ENCODE data around the gene WNT9A. TPM values are rescaled to one million over a fixed set of nuclear protein-coding genes. Genes with fewer than 3 reads are reported as not detected.
A peak's percentile ranks its signal among the peaks of the same experiment; 100 is the strongest.

The WNT9A gene
- total RNA-seq, 1 experiment from 2014 or later: 2.7 TPM

DNA sequence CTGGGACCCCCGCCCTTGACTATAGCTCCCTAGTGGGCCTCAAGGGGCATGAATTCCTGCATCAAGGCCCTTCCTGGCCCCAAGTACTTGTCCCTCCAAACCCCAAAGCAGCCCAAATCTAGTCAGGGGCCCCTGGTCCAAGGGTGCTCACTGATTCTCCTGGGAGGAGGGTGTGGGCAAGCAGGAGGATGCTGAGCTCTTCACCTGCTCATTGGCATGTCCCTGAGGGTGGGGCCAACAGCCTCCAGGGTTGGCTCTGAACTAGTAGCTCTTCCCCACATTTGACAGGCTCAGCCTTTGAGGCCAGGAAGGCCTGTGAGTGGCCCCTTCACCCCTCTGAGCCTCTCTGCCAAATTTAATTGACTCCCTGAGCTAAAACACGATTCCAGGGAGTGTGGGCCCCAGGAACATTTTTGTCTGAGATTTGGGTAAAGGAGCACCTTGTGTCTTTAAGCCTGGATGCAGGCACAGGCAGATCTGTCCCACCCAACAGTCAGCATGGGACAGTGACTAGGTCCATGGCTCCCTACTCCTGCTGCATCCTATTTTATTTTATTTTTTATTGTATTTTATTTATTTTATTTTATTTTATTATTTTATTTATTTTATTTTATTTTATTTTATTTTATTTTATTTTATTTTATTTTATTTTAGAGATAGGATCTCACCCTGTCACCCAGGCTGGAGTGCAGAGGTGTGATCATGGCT, 11.0 kb upstream of the WNT9A start:
- no peak for DNase-seq (ENCODE audit: low spot score)
- in situ Hi-C loops (cut with HindIII; ENCODE audit: low sequenced_read_pairs): no loop called here

DNA sequence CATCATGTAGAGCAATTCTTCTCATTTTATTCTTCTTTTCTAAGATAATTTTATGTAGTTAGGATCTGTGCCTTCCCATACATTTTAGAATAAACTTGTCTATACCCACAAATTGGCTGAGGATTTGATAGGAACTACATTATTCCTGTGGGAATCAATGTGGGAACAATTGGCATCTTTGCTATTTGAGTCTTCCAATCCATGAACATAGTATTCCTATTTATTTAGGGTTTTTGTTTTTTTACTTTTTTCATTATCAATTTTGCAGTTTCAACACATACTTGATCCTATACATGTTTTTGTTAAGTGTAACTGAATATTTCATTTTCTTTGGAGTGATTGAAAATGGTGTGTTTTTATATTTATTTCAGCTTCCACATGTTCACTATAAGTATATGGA, 8.1 kb upstream of the WNT9A start:
- in situ Hi-C loops (cut with HindIII; ENCODE audit: low sequenced_read_pairs): no loop called here
- DNase-seq (ENCODE audit: low spot score): no peak

DNA sequence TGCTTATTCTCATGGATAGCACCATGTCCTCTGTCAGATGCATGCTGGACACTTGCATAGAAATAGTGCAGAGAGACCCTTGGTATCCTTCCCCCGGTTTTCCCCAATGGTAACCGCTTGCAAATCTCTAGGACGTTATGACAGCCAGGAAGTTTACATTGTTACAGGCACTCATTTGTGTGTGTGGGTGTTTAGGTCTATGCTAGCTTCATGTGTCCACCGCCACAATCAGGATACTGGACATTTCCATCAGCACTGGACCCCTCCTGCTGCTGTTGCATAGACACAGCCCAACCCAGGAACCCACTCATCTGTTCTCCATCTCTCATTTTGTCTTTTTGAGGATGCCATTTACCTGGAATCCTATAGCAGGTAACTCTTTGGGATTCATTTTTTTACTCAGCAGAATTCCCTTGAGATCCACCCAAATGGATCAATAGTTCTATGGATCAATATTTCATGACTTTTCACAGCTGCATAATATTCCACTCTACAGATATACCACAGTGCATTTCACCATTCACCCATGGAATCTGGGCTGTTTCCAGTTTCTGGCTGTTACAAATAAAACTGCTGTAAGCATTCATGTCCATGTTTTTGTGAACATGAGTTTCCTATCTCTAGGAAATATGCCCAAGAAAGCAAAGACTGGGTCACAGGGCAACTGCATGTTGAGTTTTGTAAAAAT, 6.6 kb upstream of the WNT9A start:
- in situ Hi-C loops (cut with HindIII; ENCODE audit: low sequenced_read_pairs): no loop called here
- DNase-seq (ENCODE audit: low spot score): no peak

DNA sequence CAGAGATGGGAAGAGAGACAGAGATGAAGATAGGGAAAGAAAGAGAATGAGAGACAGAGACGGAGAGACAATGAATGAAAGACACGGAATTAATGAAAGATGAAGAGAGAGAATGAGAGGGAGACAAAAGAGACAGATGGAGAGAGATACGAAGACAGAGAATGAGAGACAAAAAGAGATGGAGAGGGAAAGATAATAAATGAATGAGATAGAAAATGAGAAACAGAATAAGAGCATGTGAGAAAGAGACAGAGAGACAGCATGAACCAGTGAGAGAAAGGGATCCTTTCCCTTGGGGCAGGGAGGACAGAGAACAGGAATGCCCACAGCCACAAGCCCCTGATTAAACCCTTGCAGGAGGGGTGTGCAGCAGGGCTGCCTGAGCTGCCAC, 5.3 kb upstream of the WNT9A start:
- no peak for DNase-seq (ENCODE audit: low spot score)
- in situ Hi-C loops (cut with HindIII; ENCODE audit: low sequenced_read_pairs): no loop called here

DNA sequence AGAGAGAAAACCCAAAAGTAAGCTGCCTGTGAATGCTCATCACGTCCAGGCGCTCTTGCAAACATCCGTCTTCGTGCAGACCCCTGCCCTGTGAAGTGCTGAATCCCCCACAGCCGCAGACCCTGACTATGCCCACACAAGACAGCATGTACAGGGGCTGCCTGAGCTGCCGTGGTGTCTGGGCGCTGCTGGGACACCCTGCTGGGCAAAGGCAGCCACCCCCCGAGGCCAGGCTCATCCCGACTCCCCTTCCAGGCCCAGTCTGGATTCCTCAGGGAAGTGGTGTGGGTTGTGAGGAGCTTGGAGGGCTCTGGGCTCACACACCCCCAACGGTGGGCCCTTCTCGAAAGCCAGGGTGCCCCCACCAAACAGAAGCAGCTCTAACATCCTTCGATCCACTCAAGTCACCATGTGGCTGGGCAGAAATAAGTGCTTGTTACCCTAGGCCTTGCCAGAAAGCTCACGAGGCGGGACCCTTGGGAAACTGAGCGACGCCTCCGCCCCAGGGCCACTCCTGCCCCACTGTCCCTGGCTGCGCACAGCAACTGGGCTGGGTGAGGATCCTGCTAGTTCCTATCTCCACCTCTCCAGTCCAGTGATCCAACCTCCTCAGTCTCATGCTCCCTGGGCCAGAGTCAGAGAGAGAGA, 4.8 kb upstream of the WNT9A start:
- no peak for DNase-seq (ENCODE audit: low spot score)
- in situ Hi-C loops (cut with HindIII; ENCODE audit: low sequenced_read_pairs): no loop called here

DNA sequence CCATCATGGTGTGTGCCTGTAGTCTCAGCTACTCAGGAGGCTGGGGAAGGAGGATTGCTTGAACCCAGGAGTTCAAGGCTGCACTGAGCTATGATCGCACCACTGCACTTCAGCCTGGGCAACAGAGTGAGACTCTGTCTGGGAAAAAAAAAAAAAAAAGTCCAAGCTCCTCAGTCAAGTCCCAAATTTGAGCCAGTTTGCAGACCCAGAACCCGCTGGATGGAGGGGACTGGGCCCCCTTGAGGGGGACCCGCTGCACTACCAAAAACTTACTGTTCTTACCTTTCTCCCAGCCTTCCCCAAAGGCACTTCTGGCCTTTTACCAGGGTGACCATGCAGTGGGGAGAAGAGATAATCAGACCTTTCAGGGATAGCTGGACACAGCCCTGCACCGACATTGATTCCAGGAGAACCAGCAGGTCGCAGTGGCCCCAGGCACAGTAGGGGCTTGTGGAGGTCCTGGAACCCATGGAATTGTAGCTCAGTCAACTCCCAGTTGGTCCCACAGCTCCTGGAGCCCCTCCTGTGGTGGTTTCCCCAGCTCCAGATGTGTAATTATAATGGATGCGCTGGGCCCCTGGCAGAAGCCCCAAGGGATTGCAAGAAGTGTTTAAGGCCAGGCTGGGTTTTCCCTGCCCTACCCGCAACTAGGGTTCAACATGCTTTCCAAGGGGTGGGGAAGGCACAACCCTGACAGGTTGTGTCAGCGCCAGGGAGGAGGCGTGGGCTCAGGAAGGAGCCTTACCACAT, 4.1 kb upstream of the WNT9A start:
- in situ Hi-C loops (cut with HindIII; ENCODE audit: low sequenced_read_pairs): no loop called here
- no peak for DNase-seq (ENCODE audit: low spot score)

DNA sequence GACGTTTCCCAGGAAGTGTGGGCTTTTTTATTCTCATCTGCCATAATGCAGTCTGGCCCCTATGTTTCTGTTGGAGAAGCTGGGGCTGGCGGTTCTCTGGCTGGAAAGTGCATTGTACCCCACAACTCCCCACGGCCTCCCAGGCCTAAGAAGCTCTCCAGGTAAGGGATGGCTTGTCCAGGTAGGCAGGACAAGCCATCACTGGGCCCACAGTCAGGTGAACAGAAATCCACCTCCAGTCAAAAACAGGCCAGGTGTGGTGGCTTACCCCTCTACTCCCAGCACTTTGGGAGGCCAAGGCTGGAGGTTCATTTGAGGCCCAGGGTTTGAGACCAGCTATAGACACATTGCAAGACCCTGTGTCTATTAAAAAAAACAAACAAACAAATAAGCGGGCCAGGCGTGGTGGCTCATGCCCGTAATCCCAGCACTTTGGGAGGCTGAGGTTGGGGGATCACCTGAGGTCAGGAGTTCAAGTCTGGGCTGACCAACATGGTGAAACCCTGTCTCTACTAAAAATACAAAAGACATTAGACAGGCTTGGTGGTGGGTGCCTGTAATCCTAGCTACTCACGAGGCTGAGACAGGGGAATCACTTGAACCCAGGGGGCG, 3.1 kb upstream of the WNT9A start:
- DNase-seq (ENCODE audit: low spot score): no peak
- in situ Hi-C loops (cut with HindIII; ENCODE audit: low sequenced_read_pairs): no loop called here

DNA sequence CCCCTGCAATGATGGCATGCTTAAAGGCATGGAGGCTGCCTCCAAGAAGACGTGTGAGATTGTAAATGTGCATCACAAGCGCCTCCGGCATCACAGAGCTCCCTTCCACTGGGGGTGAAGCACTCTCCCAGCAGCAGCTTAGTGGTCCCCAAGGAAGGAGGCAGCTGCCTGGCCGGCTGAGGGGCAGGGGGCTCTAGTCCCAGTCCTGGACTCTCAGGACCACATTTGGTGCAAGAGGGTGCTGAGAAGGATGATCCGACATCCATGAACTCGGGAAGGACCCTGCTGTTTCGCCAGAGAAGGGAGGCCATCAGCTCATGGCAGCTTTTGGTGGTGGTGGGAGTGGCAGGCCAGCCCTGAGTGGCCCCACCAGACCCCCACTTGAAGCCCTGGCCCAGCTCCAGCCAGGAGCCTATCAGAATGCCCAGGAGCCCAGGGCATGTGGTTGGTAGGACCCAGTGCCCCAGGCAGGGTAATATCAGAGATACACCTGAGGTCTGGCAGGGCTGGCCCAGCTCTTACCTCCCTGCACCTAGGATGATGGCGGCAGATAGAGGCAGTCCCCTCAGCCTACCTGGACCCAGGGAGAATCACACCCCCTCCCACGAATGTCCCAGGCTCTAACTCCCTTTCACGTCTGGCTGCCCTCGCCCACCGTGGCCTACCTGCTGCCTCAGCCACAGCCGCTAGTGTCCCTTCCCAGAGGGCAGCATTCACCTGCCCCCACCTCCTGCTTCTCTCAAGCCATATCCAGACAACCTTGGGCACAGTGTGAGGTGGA, 2.4 kb upstream of the WNT9A start:
- in situ Hi-C loops (cut with HindIII; ENCODE audit: low sequenced_read_pairs): loop anchor here (25.0 kb wide), 1 partner anchor 188 kb away; no protein-coding TSS in a partner anchor
- no peak for DNase-seq (ENCODE audit: low spot score)

DNA sequence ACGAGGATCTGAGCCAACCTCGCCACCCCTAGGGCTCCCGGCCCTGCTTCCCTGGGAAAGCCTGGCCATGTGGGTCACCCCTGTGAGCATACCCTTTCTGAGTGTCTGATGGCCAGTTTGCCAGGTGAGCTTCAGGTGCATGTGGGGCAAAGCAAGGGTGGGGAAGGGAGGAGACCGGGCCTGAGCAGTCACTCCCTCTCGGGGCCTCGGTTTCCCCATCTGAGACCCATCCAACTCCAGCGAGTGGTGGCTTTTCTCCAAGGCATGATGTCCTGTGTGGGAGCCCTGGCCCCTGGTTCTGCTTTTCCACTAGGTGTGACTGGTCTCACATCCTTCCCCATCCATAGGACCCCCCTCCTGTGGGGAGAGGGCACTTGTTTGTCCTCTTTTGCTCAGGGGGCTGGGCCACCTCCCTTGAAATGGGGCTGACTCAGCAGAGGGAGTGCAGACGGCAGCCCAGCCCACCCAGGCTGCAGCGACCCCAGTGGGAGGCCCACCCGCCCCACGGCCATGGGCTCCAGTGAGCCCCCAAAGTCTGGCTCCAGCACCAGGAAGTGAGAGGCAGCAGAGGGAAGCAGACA, 1.7 kb upstream of the WNT9A start:
- in situ Hi-C loops (cut with HindIII; ENCODE audit: low sequenced_read_pairs): loop anchor here (25.0 kb wide), 1 partner anchor 187 kb away; no protein-coding TSS in a partner anchor
- DNase-seq (ENCODE audit: low spot score): no peak

DNA sequence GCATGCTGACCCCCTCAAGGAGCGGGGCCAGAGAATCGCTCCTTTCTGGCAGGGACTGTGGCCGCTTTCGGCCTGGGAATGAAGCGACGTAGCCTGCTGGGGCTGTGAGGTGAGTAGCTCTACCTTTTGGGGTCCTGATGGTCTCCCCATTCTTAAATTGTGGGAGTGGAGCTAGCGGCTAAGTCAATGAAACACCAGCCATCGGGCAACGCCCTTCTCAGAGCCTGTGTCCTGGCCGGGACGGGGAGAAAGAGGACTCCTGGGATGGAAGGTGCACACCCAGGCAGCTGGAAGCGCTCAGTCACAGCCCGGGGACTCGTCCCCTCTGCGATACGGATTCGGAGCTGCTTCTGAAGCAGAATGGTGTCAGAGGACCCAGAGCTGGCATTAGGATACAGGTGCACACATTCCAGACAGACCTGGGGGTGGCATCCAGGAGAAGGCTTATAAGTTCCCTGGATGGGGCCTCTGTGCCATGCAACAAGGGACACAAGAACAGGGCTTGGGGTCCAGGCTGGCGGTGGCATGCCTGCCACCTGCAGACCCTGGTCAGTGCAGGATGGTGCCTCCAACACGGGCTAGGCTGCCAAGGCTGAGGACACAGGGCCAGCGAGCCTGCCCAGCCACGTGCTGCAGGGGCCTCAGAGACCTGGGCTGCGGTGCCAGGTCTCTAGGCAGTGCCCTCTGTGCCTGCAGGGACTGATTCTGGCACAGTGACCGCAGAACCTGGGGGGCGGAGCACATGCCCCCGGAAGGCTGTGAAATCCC, 945 bp upstream of the WNT9A start:
- in situ Hi-C loops (cut with HindIII; ENCODE audit: low sequenced_read_pairs): loop anchor here (25.0 kb wide), 1 partner anchor 186 kb away; no protein-coding TSS in a partner anchor
- DNase-seq (ENCODE audit: low spot score): peak; percentile 16

DNA sequence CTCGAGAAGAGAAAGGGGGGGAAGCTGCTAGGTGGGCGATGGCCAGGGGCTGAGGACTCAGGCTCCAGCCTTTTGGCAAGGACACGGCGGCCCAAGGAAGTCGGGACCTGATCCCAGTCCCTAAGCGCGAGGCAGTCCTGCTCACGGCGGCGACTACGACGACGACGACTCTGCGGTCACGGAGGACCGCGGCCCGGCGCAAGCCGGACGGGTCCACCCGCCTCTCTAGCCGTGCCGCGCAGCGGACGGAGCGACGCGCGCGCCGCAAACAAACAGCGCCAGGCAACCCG, 401 bp downstream of the WNT9A start:
- in situ Hi-C loops (cut with HindIII; ENCODE audit: low sequenced_read_pairs): loop anchor here (25.0 kb wide), 1 partner anchor 185 kb away; no protein-coding TSS in a partner anchor
- peak; percentile 4 for DNase-seq (ENCODE audit: low spot score)

DNA sequence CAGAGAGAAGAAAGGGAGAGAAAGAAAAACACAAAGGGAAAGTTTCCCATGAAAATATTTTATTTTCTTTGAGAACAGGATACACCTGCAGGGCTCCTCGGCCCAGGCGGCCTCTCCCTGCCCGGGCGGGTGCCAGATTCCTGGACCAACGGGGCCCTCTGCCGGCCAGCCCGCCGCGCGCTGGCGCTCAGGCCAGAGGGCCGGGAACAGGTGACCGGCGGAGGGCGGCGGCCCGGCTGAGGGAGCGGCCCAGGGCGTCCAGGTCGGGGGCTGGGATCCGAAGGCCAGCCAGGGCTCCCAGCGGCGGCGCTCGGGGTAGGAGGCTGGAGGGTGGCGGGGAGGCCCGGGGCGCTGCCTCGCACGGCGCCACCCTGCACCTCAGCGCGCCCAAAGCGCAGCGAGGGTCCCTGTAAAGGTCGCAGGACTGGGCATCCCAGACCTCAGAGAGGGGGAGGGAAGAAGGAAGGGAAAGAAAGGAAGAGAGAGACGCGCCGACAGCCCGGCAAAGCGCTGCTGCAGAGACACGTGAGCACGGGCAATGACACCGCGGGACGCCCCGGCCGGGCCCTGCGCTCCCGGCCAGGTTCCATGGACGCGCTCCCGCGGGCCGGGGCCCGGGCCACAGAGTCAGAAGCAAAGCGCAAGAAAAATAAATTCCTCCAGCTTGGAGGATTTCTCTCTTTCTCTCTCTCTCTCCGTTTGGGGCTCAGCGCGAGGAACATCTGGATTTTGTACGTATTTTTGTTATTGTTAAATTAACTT, 927 bp downstream of the WNT9A start:
- in situ Hi-C loops (cut with HindIII; ENCODE audit: low sequenced_read_pairs): loop anchor here (25.0 kb wide), 1 partner anchor 185 kb away; no protein-coding TSS in a partner anchor
- peak; percentile 77 for DNase-seq (ENCODE audit: low spot score)

DNA sequence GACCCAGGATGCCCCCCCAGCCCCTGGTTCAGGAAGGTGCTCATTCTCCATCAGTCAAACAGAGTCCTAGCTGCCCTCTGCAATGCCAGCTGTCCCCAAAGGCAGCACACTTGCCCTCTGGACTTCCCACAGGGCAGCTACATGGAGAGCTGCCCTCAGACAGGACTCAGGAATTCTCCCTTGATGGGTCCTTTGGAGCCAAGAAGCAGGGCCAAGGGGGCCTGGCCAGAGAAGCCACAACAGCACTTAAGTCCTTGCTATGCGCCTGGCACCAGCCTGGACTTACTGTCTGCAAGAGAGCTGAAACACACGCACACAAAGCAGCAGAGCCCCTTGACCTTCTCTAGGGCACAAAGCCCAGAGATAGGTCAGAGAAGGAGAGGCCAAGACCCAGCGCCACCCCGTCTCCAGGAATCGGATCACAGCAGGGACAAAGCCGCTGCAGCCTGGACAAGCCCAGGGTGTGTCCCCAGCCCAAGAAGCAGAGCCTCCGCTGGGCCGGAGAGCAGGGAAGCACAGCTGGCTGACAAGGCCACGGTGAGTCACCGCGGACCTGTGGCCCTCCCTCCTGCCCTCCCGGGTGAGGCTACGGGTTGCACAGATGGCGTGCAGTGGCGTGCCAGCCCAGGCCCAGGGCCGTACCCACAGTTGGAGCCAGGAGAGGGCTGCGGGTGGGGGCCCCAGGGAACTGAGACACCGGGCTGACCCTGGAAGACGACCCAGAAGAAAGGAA, 1.7 kb downstream of the WNT9A start:
- in situ Hi-C loops (cut with HindIII; ENCODE audit: low sequenced_read_pairs): loop anchor here (25.0 kb wide), 1 partner anchor 184 kb away; no protein-coding TSS in a partner anchor
- no peak for DNase-seq (ENCODE audit: low spot score)

DNA sequence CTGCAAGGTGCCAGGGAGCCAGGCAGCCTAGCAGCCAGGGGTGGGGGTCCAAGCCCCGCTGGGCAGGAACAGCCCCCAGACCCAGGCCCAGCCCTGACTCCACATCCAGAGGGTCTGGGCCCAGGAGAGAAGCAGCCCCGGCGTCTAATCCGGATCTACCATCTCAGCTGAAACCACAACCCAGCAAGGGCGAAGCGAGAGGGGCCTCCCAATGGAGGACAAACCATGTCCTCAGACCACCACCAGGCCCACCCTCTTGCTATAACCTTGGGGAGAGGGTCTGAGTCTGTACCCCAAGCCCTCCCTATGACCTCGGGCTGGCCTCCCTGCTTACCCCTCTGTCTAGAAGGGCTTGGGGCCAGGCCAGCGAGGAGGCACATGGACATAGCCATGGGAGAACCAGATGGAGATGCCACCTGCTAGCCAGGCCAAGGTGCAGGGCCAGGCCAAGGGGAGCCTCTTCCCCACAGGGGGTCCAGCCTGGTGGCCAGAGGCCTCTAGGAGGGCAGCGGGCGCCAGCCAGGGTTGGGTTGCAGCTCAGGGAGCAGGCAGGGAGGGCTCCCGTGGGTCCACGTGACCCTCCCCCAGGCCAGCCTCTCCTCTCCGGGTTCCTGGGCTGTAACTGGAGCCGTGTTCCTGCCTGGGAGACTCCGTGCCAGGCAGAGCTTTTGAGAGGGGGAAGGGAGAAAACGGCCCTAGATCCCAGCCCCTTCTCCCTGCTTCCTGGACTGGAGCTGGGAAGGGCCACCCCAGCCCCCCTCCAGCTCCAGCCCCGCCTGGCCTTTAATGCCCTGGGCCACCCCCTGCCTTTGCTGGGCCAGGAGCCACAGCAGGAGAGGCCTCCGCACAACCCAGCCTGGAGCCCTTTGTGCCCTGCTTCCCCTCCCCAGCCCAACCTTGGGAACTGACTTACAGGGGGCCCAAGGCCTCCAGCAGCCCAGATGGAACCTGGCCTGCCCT, 2.5 kb downstream of the WNT9A start:
- in situ Hi-C loops (cut with HindIII; ENCODE audit: low sequenced_read_pairs): loop anchor here (25.0 kb wide), 1 partner anchor 183 kb away; no protein-coding TSS in a partner anchor
- no peak for DNase-seq (ENCODE audit: low spot score)

Data from G401 (cell line).